SK-N-MC (cell line): Measurements from ENCODE around the gene PAK1IP1.
"Not testable (repeated sequence)": the region's sequence is repeated elsewhere in the genome, so short reads cannot be mapped to it uniquely, and the experiment has no call there.

Experiments
- DNase-seq: peaks from one replicate; pipeline ENCODE4 v3.0.0-alpha.2; 2011; ENCODE audit warnings: low read depth, low spot score
- H3K27ac ChIP-seq: fragments of 200-600 bp; sonication (generic); 2 replicates; pipeline ENCODE4 v1.5.1; 2016; ENCODE audit warnings: mixed run types
- H3K36me3 ChIP-seq: fragments of 200-600 bp; sonication (generic); 2 replicates; pipeline ENCODE4 v1.6.1; 2017; ENCODE audit warnings: antibody characterized with exemption, low read length, mixed read lengths; ENCODE audit not compliant: insufficient read depth
- H3K4me3 ChIP-seq: fragments of 200-600 bp; sonication (generic); 2 replicates; pipeline ENCODE4 v1.5.1; 2016
- H3K9ac ChIP-seq: fragments of 200-600 bp; sonication (generic); 2 replicates; pipeline ENCODE4 v1.8.0; 2017; ENCODE audit warnings: mixed run types, mixed read lengths; ENCODE audit not compliant: insufficient read length
- H3K9me3 ChIP-seq: fragments of 200-600 bp; sonication (generic); 2 replicates; pipeline ENCODE4 v1.6.1; 2017; ENCODE audit warnings: low read depth, mild to moderate bottlenecking, antibody characterized with exemption, low read length, moderate library complexity, mixed read lengths
- EZH2 ChIP-seq: fragments of 200-600 bp; sonication (generic); IDR thresholded peaks from one replicate; pipeline ENCODE4 v1.6.1; 2017; ENCODE audit warnings: antibody characterized with exemption
- FOXP2 ChIP-seq: optimal IDR thresholded peaks from 2 replicates; pipeline ENCODE3; 2011; ENCODE audit warnings: mild to moderate bottlenecking, moderate library complexity; ENCODE audit not compliant: insufficient read depth; ENCODE audit errors: extremely low read length, control extremely low read depth
- POLR2AphosphoS5 ChIP-seq: IDR thresholded peaks from 2 replicates; pipeline ENCODE4 v1.6.1; 2012; ENCODE audit warnings: mild to moderate bottlenecking, low read depth, low read length, borderline replicate concordance

PAK1IP1 gene

DNA sequence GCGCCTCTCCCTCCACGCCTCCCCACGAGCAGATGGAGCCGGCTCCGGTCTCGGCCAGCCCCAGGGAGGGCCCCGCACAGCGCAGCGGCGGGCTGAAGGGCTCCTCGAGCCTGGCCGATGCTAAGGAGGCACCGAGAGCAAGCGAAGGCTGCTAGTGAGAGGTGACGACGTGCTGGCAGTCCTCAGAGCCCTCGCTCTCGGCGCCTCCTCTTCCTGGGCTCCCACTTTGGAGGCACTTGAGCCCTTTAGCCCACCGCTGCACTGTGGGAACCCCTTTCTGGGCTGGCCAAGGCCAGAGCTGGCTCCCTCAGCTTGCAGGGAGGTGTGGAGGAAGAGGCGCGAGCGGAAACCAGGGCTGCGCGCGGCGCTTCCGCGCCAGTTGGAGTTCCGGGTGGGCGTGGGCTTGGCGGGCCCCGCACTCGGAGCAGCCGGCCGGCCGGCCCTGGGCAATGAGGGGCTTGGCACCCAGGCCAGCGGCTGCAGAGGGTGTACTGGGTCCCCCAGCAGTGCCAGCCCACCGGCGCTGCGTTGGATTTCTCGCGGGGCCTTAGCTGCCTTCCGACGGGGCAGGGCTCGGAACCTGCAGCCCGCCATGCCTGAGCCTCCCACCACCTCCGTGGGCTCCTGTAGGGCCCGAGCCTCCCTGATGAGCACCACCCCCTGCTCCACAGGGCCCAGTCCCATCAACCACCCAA, 25.6 kb downstream of the PAK1IP1 start:
- H3K4me3 ChIP-seq = no peak overlapping the region
- no peaks in the 10 kb centered on the region for H3K9me3 ChIP-seq
- H3K27ac ChIP-seq = no peak overlapping the region
- DNase-seq = no peak
- TF ChIP-seq FOXP2 (no peak), EZH2 (no peak), POLR2AphosphoS5 (no peak)
- H3K9ac ChIP-seq = no peak overlapping the region
- no peaks in the 10 kb centered on the region; the same call in 1 of the 2 replicates for H3K36me3 ChIP-seq

DNA sequence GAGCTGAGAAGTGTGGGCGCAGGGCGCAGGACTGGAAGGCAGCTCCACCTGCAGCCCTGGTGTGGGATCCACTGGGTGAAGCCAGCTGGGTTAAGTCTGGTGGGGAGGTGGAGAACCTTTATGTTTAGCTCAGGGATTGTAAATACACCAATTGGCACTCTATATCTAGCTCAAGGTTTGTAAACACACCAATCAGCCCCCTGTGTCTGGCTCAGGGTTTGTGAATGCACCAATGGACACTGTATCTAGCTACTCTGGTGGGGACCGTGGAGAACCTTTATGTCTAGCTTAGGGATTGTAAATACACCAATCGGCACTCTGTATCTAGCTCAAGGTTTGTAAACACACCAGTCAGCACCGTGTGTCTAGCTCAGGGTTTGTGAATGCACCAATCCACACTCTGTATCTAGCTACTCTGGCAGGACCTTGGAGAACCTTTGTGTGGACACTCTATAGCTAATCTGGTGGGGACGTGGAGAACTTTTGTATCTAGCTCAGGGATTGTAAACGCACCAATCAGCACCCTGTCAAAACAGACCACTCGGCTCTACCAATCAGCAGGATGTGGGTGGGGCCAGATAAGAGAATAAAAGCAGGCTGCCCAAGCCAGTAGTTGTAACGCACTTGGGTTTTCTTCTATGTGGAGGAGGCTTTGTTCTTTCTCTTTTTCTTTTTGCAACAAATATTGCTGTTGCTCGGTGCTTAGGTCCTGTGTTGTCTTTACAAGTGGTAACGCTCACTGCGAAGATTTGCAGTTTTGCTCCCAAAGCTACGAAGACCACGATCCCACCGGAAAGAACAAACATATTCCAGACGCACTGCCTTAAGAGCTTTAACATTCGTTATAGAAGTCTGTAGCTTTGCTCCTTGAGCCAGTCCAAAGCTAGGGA, 26.4 kb downstream of the PAK1IP1 start:
- not testable (repeated sequence) for H3K36me3 ChIP-seq, H3K9ac ChIP-seq, H3K9me3 ChIP-seq, DNase-seq, H3K4me3 ChIP-seq
- peak overlapping the region; percentile 75 for H3K27ac ChIP-seq

DNA sequence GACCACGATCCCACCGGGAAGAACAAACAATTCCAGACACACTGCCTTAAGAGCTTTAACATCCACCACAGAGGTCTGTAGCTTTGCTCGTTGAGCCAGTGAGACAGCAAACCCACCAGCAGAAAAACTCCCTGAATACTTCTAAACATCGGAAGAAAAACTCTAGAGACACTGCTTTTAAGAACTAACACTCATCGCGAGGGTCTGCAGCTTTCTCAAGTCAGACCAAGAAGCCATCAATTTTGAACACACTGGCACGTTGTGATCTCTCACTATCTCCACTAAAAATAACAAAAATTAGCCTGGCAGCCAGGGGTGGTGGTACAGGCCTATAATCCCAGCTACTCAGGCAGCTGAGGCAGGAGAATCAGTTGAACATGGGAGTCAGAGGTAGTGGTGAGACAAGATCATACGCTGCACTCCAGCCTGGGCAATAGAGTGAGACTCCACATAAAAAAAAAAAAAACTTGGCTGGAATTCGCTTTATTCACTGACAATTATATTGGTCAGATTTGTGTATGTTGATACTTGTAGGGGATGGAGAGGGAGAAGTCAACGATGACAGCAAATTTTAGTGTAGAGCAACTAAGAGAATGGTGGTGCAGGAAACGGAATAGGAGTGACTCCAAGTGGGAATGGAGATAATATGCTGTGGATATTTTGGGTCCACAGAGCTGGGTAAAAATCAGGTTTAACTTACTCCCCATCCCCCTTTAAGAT, 27.2 kb downstream of the PAK1IP1 start:
- peak overlapping the region; percentile 75 for H3K27ac ChIP-seq

DNA sequence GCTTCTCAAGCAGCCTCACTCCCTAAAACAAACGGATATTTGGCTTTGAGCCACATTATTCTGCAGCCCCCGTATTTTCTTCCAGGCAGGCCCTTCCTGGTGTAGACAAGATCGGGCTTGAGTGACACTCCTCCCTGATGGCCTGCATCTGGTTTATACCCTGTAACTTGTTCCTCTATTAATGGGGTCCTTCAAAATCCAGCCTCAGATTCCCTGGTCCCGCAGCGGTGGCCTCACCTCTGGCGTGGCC, 27.7 kb downstream of the PAK1IP1 start:
- H3K27ac ChIP-seq = peak overlapping the region; percentile 47; the same call in 1 of the 2 replicates
- no peak for DNase-seq

More for the DNA sequence above, 27.2 kb downstream of the PAK1IP1 start:
- no peak for DNase-seq
- peak overlapping the region; percentile 90 for H3K9ac ChIP-seq
- no peaks in the 10 kb centered on the region; the same call in 1 of the 2 replicates for H3K36me3 ChIP-seq
- TF ChIP-seq POLR2AphosphoS5 (no peak), EZH2 (no peak), FOXP2 (no peak)
- H3K9me3 ChIP-seq = no peaks in the 10 kb centered on the region
- peak overlapping the region; percentile 88 for H3K4me3 ChIP-seq

GRCh38 chr6:10722820-10723566, 28.2 kb downstream of the PAK1IP1 start, which contains the start of gene TMEM14C:
TMEM14C (plus strand) TSS chr6:10723070; CDS start chr6:10724614, 1,544 bp downstream.
- TF ChIP-seq FOXP2 (no peak), EZH2 (no peak), POLR2AphosphoS5 (peak; percentile 92)
- peak within 1 kb of the TSS; percentile 75 for H3K27ac ChIP-seq
- H3K9me3 ChIP-seq = no peaks in the 10 kb centered on the region
- H3K9ac ChIP-seq = peak within 1 kb of the TSS; percentile 90
- DNase-seq = no peak
- H3K36me3 ChIP-seq = no peaks in the 10 kb centered on the region; the same call in 1 of the 2 replicates
- peak within 1 kb of the TSS; percentile 88 for H3K4me3 ChIP-seq

More for the DNA sequence above, 27.7 kb downstream of the PAK1IP1 start:
- H3K4me3 ChIP-seq = peak overlapping the region; percentile 88
- no peaks in the 10 kb centered on the region; the same call in 1 of the 2 replicates for H3K36me3 ChIP-seq
- no peaks in the 10 kb centered on the region for H3K9me3 ChIP-seq
- peak overlapping the region; percentile 90 for H3K9ac ChIP-seq
- TF ChIP-seq POLR2AphosphoS5 (no peak), EZH2 (no peak), FOXP2 (no peak)

DNA sequence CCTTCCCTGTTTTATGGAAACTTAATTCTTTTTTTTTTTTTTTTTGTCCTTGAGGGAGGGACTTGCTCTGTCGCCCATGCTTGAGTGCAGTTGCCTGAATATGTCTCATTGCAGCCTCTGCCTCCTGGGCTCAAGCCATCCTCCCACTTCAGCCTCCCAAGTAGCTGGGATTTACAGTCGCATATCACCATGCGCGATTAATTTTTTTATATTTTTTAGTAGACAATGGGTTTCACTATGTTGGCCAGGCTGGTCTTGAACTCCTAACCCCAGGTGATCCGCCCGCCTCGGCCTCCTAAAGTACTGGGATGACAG, 28.8 kb downstream of the PAK1IP1 start:
- DNase-seq = no peak
- Histone ChIP-seq H3K4me3 (peak overlapping the region; percentile 88), H3K9me3 (no peaks in the 10 kb centered on the region), H3K9ac (peak overlapping the region; percentile 90), H3K36me3 (no peaks in the 10 kb centered on the region; the same call in 1 of the 2 replicates), H3K27ac (peak overlapping the region; percentile 72; the same call in 1 of the 2 replicates)
- no peak for TF ChIP-seq FOXP2
- TF ChIP-seq POLR2AphosphoS5 = no peak
- TF ChIP-seq EZH2 = no peak

DNA sequence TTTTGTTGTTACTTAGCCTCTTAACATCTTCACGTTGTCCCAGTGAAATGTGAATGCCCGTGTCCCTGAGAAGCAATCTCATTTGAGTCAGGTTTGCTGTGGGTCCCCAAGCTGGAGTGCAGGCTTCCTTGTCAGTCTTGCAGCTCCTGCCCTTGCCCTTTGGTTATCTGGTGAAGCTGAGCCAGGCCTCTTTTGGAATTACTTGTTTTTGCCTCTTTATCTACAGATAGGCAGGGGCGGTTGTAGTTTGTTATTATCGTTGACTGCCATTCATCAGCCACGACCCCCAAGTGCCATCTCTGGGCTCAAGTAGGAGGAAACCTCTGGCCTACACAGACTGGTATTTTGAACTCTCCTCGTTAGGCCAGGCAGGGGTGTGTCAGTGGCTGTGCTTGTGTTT, 30.3 kb downstream of the PAK1IP1 start:
- no peaks in the 10 kb centered on the region; the same call in 1 of the 2 replicates for H3K36me3 ChIP-seq

More for the DNA sequence above, 30.3 kb downstream of the PAK1IP1 start:
- Histone ChIP-seq H3K9ac (no peak overlapping the region), H3K9me3 (no peaks in the 10 kb centered on the region), H3K4me3 (no peak overlapping the region), H3K27ac (no peak overlapping the region)
- no peak for TF ChIP-seq EZH2
- TF ChIP-seq FOXP2 = no peak
- no peak for TF ChIP-seq POLR2AphosphoS5
- no peak for DNase-seq
